Measurements from ENCODE around the gene PPP3CB. TPM values are rescaled to one million over a fixed set of nuclear protein-coding genes. Genes with fewer than 3 reads are reported as not detected.
"Not testable (repeated sequence)": the region's sequence is repeated elsewhere in the genome, so short reads cannot be mapped to it uniquely, and the experiment has no call there.

Gene PPP3CB
- polyA plus RNA-seq, 1 donor, result 176 TPM

GRCh38 chr10:73414230-73414945, 81.4 kb downstream of the PPP3CB start:
- DNase-seq (ENCODE audit: low read depth), result no peak

- DNase-seq (ENCODE audit: low read depth), result no peak
These were observed 82.1 kb downstream of the PPP3CB start, which contains the start of gene ANXA7 for GRCh38 chr10:73413528-73414229. Gene ANXA7, minus strand, starts transcription at chr10:73414058. Its CDS starts 13,202 bp downstream, at chr10:73400856.

- no peak for DNase-seq (ENCODE audit: low read depth)
These were observed 82.7 kb downstream of the PPP3CB start for GRCh38 chr10:73413108-73413527.

GRCh38 chr10:73410897-73411296, 84.9 kb downstream of the PPP3CB start:
- no peak for DNase-seq (ENCODE audit: low read depth)

GRCh38 chr10:73408978-73409521, 86.8 kb downstream of the PPP3CB start:
- no peak for DNase-seq (ENCODE audit: low read depth)

- no peak for DNase-seq (ENCODE audit: low read depth)
These were observed 87.8 kb downstream of the PPP3CB start for GRCh38 chr10:73408061-73408460.

GRCh38 chr10:73407495-73407894, 88.3 kb downstream of the PPP3CB start:
- DNase-seq (ENCODE audit: low read depth), result no peak

- no peak for DNase-seq (ENCODE audit: low read depth)
These were observed 89.0 kb downstream of the PPP3CB start for GRCh38 chr10:73406846-73407245.

- no peak for DNase-seq (ENCODE audit: low read depth)
These were observed 90.3 kb downstream of the PPP3CB start for GRCh38 chr10:73405556-73405955.

GRCh38 chr10:73404690-73405089, 91.1 kb downstream of the PPP3CB start:
- DNase-seq (ENCODE audit: low read depth), result no peak

GRCh38 chr10:73401636-73402035, 94.2 kb downstream of the PPP3CB start:
- DNase-seq (ENCODE audit: low read depth), result no peak

- DNase-seq (ENCODE audit: low read depth), result no peak
These were observed 96.8 kb downstream of the PPP3CB start for GRCh38 chr10:73399063-73399462.

GRCh38 chr10:73398024-73398423, 97.8 kb downstream of the PPP3CB start:
- DNase-seq (ENCODE audit: low read depth), result no peak

GRCh38 chr10:73394325-73394724, 101.5 kb downstream of the PPP3CB start:
- not testable (repeated sequence) for DNase-seq (ENCODE audit: low read depth)

GRCh38 chr10:73388228-73388627, 107.6 kb downstream of the PPP3CB start:
- no peak for DNase-seq (ENCODE audit: low read depth)

- DNase-seq (ENCODE audit: low read depth), result no peak
These were observed 109.2 kb downstream of the PPP3CB start for GRCh38 chr10:73386583-73386982.

Other genes with a start within 250 kb of the PPP3CB start
- gene DNAJC9, start 248.8 kb downstream of the PPP3CB start, polyA plus RNA-seq (ENCODE audit: insufficient read length), result 19.8 TPM
- 67.4 TPM for gene MRPS16, start 243.4 kb downstream of the PPP3CB start, polyA plus RNA-seq (ENCODE audit: insufficient read length)
- 2.3 TPM for gene CFAP70, start 137.2 kb downstream of the PPP3CB start, polyA plus RNA-seq (ENCODE audit: insufficient read length)
- gene ANXA7, start 82.0 kb downstream of the PPP3CB start, polyA plus RNA-seq (ENCODE audit: insufficient read length), result 57.9 TPM
- 62.6 TPM for gene MSS51, start 62.5 kb downstream of the PPP3CB start, polyA plus RNA-seq (ENCODE audit: insufficient read length)
- gene USP54, start 95.3 kb upstream of the PPP3CB start, polyA plus RNA-seq (ENCODE audit: insufficient read length), result 17.6 TPM
- gene MYOZ1, start 145.4 kb upstream of the PPP3CB start, polyA plus RNA-seq (ENCODE audit: insufficient read length), result 711 TPM
- gene SYNPO2L, start 160.0 kb upstream of the PPP3CB start, polyA plus RNA-seq (ENCODE audit: insufficient read length), result 260 TPM
- gene AGAP5, start 202.1 kb upstream of the PPP3CB start, polyA plus RNA-seq (ENCODE audit: insufficient read length), result 15.1 TPM
- 49.9 TPM for gene SEC24C, start 248.3 kb upstream of the PPP3CB start, polyA plus RNA-seq (ENCODE audit: insufficient read length)